Testis (tissue), 2 donors: ENCODE measurements around the gene TRAT1.

Source experiments
- CTCF ChIP-seq, 3 experiments: fragments of 450-650 bp in 2 of 3; fragments of 200-600 bp in 1 of 3; sonication (generic) in 1 of 3; IDR thresholded peaks; one replicate each; pipeline ENCODE4 v1.5.1; 2016 to 2019; ENCODE audit warnings: antibody characterized with exemption in 3 of 3, mild to moderate bottlenecking in 2 of 3, moderate library complexity in 1 of 3
- POLR2A ChIP-seq: fragments of 450-650 bp; IDR thresholded peaks from one replicate; pipeline ENCODE4 v1.6.1; 2017; ENCODE audit warnings: antibody characterized with exemption, mild to moderate bottlenecking, moderate library complexity

- TF ChIP-seq CTCF (IDR thresholded peaks at IDR 0.05), result no peak
- TF ChIP-seq POLR2A, result no peak
Observed at GRCh38 chr3:108826309-108827187, 4.0 kb downstream of the TRAT1 start.
